ENCODE data around the gene SERPINE2.

The SERPINE2 gene

GRCh38 chr2:224063298-224063648 lies 24.2 kb upstream of the SERPINE2 start:
- no peak overlapping the region for H3K4me3 ChIP-seq (ENCODE audit: low read depth, low read length)
- TF ChIP-seq CTCF (IDR thresholded peaks at IDR 0.05; ENCODE audit: insufficient read depth, low read depth, low read length, missing control alignments): no peak
- DNase-seq (ENCODE audit: low read depth): no peak

GRCh38 chr2:224062481-224063297 lies 23.6 kb upstream of the SERPINE2 start:
- TF ChIP-seq CTCF (IDR thresholded peaks at IDR 0.05; ENCODE audit: insufficient read depth, low read depth, low read length, missing control alignments): no peak
- H3K4me3 ChIP-seq (ENCODE audit: low read depth, low read length): no peak overlapping the region
- no peak for DNase-seq (ENCODE audit: low read depth)

- DNase-seq (ENCODE audit: low read depth): no peak
- H3K4me3 ChIP-seq (ENCODE audit: low read depth, low read length): no peak overlapping the region
- no peak for TF ChIP-seq CTCF (IDR thresholded peaks at IDR 0.05; ENCODE audit: insufficient read depth, low read depth, low read length, missing control alignments)
These were observed 21.8 kb upstream of the SERPINE2 start for GRCh38 chr2:224060783-224061482.

DNA sequence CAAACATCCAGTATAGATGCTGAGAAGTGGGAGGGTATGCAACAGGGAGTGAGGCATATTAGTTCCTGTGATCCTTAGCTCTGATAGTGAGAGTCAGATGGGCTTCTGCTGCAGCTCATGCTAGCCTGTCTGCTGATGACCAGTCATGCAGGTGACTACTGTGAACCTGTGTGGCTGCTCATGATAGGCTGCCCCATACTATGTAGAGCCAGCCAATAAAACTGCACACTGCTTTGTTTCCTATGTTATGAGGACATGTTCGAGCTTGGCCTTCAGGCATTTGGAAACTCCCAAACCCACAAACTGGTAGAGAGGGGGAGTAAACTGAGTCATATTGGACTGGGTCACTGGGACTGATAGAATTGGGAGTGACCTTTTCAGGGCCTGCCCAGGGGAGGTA lies 20.1 kb upstream of the SERPINE2 start:
- no peak for TF ChIP-seq CTCF (IDR thresholded peaks at IDR 0.05; ENCODE audit: insufficient read depth, low read depth, low read length, missing control alignments)
- no peak for DNase-seq (ENCODE audit: low read depth)

DNA sequence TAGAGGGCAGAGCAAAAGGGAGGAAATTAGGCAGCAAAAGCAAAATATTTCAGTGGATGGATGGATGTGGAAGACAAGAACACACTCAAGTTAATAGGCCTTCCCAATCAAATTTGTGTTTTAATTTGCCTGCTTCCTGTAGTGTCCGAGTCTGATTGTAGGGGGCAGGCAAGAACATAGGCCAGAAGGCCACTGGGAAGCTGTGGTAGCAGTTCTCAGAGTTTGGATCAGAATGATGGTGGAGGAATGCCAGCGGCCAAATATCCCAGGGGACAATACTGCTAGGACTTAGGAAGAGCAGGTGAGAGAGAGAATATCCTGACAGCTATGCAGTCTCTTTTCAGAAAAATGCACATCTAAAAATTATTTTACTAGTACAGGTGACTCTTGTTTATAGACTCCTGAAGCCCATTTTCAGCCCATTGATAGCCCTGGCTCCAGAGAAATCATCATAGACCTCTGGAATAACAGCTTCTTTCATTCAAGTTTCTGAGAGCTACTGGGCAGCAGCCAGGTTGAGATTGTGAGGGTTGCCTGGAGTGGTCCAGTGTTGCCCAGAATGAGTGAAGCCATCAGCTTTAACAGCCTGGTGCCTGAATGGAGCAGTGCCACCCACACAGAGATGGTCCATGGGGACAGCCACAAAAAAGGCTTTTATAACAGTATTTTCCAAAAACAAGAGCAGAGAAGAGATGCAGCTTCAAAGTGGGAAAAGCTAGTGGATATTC lies 19.1 kb upstream of the SERPINE2 start:
- no peak for DNase-seq (ENCODE audit: low read depth)
- no peak for TF ChIP-seq CTCF (IDR thresholded peaks at IDR 0.05; ENCODE audit: insufficient read depth, low read depth, low read length, missing control alignments)
- H3K4me3 ChIP-seq (ENCODE audit: low read depth, low read length): no peak overlapping the region

More for the DNA sequence above, 20.1 kb upstream of the SERPINE2 start:
- H3K4me3 ChIP-seq (ENCODE audit: low read depth, low read length): no peak overlapping the region

DNA sequence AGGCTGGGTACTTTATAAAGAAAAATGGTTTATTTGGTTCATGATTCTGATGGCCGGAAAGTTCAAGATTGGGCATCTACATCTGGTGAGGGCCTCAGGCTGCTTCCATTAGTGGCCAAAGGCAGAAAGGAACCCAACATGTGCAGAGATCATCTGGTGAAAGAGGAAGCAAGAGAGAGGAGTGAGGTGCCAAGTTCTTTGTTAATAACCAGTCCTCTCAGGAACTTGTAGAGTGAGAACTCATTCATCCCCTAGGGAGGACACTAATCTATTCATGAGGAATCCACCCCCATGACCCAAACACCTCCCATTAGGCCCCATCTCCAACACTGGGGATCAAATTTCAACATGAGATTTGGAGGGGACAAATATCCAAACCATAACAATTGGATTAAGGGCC lies 17.8 kb upstream of the SERPINE2 start:
- H3K4me3 ChIP-seq (ENCODE audit: low read depth, low read length): no peak overlapping the region
- TF ChIP-seq CTCF (IDR thresholded peaks at IDR 0.05; ENCODE audit: insufficient read depth, low read depth, low read length, missing control alignments): no peak
- DNase-seq (ENCODE audit: low read depth): no peak

All from GM12865 (cell line).